T follicular helper cell (primary cell): Measurements from ENCODE around the gene SNRNP48.

ENCODE experiments used
- DNase-seq: peaks from one replicate; pipeline ENCODE4 v3.0.0-alpha.2; 2020; ENCODE audit warnings: low read depth
- total RNA-seq, 2 experiments: gene quantifications; one replicate each; lab custom pipeline; 2026; lab: John Stamatoyannopoulos, UW

The SNRNP48 gene, protein sequence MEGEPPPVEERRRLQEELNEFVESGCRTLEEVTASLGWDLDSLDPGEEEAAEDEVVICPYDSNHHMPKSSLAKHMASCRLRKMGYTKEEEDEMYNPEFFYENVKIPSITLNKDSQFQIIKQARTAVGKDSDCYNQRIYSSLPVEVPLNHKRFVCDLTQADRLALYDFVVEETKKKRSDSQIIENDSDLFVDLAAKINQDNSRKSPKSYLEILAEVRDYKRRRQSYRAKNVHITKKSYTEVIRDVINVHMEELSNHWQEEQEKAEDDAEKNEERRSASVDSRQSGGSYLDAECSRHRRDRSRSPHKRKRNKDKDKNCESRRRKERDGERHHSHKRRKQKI
- total RNA-seq = 37.7 to 43.9 reads per million in 2 experiments

DNA sequence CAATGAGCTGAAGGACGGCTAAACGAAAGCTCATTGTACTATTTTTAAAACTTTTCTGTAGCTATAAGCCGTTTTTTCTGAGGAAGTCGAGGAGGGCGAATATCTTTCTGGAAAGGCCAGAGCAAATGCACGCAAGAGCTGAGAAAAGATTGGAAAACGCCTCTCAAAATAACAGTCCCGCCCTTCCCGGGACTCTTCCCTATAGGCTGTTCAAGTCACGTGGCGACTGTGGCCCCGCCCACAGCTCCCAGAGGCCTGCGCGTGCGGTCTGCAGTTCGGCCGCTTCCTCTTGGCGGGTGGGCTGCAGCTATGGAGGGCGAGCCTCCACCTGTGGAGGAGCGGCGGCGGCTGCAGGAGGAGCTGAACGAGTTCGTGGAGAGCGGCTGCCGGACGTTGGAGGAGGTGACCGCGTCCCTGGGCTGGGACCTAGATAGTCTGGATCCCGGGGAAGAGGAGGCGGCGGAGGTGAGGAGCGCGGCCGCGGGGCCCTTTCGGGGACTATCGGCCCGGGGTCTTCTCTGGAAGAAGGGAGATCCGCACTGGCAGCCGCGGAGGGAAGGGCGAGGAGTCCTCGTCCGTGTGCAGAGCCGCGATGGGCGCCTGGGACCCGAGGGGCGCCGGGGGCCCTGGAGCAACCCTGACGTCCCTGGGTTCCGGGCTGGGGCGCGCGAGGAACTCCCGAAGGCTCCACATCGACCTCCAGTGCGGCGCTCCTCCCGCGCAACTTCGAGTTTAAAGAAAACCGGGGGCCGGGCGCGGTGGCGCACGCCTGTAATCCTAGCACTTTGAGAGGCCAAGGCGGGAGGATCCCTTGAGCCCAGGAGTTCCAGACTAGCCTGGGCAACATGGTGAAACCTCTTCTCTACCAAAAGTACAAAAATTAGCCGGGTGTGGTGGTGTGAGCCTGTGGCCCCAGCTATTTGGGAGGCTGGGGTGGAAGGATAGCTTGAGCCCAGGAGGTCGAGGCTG lies at the start of gene SNRNP48:
TSS of gene SNRNP48 (plus strand) at position 250 of the 969 bp plus-strand sequence. CDS start at position 310, 60 bp downstream.
- DNase-seq = peak; percentile 86

DNA sequence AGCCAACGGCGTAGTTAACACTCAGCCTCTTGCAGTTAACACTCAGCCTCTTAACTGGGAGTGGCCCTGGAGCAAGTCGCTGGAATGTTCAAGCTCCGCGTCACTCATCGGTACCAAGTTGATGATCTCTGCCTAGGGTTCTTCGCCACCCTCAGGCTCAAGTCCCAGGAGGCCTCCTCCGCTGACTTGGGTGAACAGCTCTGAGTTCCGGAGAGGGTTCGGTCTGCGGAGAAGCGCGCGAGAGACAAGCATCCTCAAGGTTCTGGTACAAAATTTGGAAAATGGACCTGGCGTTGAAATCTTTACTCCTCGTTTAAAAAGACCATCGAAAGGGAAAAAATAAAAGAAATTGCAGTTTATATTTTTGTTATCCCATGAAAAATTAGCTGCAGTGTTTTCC lies 49.4 kb upstream of the SNRNP48 start:
- no peak for DNase-seq

DNA sequence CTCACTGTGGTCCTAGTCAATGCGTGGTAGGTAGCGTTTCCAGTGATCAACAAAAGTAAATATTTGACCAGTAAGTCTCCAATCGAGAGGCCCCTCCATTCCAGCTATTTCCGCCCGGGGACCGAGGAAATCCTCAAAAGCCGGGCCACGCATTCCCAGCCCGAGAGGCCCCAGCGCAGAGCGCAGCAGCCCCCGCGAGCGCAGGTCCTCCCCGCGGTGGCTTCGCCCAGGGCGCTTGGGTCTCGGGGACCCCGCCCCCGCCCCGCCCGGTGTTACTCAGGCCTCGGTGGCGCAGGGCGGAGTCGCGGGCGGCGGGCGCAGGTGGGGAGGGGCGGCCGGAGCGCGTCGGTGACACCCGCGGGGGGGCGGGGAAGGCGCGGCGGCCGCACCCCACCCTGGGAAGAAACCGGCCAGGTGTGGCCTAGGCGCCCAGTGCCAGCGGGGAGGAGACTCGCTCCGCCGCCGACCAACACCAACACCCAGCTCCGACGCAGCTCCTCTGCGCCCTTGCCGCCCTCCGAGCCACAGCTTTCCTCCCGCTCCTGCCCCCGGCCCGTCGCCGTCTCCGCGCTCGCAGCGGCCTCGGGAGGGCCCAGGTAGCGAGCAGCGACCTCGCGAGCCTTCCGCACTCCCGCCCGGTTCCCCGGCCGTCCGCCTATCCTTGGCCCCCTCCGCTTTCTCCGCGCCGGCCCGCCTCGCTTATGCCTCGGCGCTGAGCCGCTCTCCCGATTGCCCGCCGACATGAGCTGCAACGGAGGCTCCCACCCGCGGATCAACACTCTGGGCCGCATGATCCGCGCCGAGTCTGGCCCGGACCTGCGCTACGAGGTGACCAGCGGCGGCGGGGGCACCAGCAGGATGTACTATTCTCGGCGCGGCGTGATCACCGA lies 48.6 kb upstream of the SNRNP48 start, which contains the start of gene DSP:
TSS of gene DSP (plus strand) at position 497 of the 890 bp plus-strand sequence. CDS start at position 742, 245 bp downstream.
- DNase-seq = no peak

DNA sequence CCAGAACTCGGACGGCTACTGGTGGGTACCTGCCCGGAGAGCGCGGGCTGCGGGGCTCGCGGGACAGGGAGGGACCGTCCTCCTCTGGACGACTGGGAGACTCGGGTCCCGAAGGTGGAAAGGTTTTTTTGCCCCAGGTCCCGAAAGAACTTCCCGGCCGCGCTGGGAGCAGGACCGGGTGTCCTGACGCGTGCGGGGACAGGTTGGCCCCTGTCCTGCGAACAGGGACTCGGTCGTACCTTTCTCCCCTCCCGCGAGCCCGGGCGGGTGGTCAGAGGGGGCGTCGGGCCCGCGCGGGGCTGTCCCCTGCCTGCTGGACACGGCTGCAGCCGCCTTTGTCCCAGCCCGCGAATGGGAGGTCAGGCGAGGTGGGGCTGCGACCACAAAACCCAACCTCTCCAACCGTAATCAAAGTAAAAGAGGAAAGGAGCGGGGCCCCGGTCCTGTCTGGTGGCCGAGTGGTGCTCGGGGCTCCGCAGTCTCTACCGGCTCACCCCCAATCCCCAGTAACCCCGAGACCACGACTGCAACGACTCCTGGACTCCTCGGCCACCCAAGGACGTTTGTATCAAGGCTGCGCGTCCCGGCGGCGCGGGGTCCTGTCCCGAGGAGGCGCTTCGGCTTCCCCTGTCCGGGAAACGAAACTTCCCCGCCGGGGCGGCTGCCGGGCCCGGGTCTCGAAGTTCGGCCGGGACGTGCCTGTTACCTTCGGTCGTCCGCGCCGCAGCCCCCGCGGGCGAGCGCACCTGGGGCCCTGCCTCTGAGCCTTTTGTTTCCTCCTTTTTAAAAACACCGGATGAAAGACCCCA lies 47.7 kb upstream of the SNRNP48 start:
- DNase-seq = no peak

DNA sequence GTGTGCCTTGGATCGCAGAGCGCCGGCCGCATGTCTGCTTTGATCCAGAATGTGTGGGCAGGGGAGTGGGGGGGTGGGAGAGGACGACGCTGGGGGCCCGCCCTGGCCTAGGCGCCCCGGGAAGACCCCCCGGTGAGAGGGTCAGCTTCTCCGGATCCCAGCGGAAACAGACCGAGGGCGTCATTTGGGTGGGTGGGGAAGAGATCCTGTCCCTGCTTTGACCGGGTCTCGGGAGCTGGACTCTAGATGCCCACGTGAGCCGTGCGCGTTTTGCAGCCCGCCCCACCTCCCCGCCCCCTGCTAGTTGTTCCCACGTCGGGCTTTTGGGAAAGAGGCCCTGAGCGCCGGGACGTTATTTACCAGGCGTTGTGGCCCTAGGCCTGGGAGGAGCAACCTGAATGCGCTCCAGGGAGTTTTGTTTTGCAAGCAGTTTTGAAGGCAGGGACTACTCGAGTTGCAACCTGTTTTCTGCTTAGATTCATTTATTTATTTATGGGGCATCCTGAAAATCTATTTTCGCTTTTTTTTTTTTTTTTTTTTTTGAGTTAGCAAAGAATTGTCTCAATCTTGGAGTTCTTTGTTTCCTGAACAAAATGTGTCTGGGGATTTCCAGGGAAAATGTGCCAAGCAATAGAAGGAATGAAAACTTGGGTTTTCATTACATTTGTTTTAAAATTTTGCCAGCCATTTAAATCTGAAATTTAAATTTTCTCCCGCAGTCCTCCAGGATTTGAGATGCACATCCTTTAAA lies 46.9 kb upstream of the SNRNP48 start:
- no peak for DNase-seq

DNA sequence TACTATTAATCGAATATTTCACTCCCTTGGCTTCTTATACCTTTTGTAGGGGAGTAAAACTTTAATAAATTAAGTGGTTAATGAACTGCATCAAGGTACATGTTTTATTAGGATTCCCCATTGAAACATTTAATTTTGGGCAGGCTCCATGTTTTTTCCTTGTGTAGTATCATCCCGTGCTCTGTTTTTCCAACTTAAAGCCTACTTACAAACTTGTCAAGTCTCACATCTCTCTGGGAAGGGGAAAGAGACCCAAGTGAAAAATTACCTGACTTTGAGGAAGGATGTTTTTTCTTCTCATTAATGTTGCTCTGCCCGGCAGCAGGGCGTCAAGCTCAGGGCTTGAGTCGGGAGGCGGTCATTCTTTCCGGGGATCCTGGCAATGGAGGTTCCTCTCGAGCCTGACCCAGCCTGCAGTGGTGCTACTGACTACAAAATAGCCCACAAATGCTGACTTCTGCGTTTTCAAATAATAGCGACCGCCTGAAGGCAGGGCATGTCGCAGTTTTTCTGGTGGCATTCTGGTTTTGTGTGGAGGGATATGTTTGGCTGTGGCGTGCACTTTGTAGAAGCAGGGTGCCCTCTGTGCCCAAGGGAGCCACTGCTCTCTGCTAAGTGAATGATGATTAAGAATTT lies 46.1 kb upstream of the SNRNP48 start:
- DNase-seq = no peak

DNA sequence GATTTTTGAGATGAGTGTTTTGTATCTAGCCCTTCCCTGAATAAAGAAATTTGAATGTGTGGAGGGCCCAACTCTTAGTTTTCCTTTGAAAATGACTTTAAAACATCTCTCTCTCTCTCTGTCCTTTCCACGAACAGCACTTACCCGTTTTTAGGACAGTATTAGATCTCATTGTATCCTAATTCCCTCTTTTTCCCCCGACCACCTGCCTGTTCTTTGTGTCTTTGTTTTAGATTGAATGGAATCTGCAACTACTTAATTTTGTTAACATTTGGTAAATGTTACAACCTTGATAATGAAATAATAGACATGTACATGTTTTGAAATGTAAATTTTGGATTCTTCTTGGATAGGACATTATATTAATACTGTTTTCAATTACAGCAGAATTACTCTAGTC lies 45.4 kb upstream of the SNRNP48 start:
- no peak for DNase-seq

DNA sequence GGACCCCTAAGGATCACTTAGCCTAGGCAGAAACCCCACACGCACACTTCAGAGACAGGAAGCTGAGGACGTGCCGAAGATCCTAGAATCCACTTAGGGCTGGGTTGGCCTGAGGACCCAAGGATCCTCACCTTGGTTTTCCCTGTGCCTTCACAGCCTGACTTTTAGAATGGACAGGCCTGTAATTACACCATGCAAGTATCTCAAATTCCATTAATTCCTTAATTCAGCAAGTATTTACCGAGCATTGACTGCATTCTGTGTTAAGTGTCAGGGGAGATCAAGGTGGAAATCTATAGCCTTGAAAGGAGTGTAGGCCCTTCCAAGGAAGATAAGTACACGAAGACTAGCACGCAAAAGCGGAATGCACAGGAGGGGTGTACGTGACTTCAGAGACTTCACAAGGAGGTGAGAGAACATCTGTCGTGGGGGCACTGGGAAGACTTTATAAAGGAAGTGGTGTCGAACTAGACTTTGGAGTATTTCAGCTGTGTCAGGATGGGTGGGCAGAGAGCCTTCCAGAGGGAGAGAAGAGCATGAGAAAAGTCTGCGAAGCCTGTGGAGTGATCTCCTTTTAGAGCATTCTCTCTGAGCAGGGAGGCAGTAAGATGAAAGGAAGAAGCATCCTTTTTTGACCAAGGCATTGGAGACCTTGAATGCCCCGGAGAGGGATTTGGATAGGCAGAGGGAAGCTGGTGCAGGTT lies 44.5 kb upstream of the SNRNP48 start:
- DNase-seq = no peak

DNA sequence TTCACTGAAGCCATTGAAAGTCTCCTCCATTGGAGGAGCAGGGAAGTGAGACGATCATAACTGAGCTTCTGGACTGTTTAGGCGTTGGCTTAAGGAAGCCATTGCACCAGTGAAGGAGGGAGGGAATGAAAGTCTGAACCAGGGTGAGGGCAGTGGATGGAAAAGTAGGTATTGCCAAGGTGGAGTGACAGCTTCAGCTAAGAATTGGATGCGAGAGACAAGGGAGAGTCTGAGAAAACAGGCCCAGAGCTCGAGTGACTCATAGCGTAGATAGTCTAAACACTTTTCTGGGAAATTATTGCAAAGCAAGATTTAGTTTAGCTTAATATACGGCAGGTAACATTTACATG lies 44.0 kb upstream of the SNRNP48 start:
- no peak for DNase-seq

DNA sequence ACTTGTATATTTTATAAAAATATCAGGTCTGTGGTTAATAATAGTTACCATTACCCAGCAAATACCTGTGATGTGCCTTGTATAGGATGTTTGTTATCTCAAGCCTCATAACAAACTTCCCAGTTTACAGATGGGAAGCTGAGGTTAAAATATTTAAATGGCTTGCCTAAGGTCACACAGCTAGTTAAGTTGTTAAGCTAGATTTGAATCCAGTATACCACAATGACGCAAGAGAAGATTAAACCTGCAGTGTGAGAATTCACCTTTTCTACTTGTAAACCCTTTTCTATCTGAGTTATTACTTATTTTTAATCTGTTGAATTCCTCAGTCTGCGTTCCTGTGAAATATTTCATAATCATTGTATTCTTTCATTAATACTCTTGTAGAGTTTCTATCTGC lies 43.6 kb upstream of the SNRNP48 start:
- DNase-seq = no peak

DNA sequence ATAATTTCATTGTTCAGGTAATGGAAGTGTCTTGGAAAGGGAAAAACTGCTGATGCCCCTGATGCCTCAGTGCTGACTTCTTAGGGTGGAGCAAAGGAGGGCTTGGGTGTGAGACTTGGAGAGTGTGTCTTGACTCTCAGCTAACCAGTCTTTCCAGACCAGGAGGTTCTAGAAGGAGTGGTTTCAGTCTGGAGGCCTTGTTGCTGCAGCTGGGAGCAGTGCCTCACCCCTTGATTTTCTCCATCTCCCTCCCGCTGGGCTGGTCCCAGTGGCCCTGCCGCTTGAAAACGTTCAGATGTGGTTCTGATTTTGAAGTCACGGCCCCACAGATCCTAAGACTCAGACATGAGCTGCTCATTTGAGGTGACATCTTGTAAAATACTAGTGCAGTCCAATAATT lies 43.1 kb upstream of the SNRNP48 start:
- DNase-seq = no peak

DNA sequence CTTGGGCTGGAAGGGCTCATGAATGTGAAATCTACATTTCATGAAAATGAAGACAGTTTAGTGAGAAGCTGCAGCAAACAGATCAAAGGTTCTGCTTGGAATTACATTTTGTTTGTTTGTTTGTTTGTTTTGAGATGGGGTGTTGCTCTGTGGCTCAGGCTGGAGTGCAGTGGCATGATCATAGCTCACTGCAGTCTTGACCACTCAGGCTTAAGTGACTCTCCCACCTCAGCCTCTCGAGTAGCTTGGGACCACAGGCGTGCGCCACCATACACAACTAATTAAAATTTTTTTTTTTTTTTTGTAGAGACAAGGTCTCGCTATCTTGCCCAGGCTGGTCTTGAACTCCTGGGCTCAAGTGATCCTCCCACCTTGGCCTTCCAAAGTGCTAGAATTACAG lies 42.7 kb upstream of the SNRNP48 start:
- DNase-seq = no peak

DNA sequence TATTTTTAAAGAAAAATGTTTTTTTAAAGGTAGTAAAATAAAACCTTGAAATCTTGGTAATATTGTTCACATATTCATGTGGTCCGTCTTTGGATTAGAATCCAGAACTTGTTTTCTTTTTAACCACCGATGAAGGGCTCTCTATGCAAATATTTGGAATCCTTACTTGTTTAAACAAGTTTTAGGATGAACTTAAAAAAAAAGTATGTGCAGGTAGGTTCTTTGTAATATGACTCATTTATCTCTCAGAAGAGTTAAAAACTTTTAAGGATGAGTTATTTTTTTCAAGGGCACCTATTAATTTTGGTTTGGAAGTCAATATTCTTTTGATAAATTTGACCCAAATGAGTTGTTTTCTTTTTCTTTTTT lies 39.6 kb upstream of the SNRNP48 start:
- DNase-seq = no peak

DNA sequence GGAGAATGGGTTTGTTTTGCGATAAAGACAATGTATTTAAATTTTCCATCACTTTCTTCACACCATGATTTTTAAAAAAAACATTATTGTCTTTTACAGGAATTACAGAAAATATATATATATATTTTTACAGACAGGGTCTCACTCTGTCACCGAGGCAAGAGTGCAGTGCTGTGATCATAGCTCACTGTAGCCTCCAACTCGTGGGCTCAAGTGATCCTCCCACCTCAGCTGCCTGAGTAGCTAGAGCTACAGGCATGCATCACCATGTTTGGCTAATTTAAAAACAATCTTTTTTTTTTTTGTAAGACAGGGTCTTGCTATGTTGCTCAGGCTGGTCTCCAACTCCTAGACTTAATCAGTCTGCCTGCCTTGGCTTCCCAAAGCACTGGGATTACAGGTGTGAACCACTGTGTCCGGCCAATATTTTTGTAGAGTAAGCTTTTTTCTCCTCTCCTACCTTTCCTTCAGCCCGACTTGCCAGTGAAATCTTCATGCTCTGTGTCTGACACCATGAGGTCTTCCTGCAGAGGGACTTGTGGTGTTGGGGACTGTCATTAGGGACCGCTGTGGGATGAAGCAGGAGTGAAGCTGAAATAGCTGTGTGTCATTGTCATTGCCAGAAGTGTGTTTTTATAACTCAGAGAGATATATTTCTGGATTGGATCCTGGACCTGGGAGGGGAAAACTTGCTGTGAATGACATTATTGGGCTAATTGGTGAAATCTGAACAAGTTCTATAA lies 35.3 kb upstream of the SNRNP48 start:
- DNase-seq = no peak

DNA sequence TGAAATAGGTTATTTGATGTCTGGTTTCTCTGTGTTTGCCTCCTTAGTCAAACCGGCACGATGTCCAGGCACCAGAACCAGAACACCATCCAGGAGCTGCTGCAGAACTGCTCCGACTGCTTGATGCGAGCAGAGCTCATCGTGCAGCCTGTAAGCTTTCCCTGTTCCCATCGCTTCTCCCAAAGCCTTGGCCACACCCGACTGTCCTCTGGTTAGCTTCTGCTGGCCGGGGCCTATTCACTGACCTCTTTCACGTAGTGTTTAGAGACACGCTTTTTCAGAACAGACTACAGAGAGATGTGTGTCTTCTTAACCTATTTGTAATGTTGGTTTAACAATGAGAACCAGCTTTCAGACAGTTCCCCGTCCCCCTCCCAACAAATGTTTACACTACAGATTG lies 34.3 kb upstream of the SNRNP48 start:
- no peak for DNase-seq

DNA sequence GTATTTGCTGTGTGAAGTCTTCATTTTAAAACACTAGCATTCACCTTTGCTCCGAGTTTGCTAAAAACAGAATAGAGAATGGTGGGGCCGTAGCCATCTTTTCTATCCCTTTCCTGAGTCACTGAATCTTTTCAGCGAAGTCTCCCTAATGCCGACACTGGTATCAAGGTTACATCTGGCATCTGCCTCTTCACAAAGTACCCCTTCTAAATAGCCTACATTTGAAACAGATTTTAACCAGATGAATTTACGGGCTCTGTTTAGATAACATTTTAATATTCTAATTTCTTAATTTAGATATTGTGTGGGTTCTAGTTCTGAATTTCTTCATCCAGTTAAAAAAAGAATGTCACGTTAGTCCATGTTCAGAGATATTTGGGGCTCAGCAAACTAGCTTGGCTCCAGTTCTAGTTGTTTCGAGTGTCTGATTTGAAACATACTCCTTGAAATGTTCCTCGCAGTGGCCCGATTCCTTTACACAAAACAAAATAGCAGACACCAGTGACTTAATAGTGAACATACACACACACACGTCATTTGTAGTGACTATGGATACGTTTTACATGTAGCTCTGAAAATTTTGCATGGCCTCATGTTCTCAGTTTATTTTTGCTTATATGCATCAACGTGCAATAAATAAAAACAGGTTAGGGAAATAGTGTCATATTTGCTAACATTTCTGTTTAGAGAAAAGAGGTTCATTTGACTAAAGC lies 33.4 kb upstream of the SNRNP48 start:
- DNase-seq = no peak

DNA sequence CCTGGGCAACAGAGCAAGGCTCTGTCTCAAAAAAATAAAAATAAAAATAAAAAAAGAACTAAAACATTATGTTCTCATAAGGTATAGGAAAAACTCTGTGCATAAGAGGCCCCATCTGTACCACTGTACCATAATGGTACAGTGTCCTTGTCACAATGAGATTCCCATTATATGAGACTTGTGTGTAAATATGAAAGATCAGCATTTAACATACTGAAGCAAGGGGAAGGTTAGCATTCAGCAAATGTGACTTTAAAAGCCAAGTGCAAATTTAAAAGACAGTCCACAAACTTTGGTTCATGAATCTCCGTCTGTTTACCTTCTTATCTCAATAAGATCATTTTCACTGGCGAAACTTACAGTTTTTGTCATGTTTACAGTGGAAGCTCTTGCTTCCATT lies 32.3 kb upstream of the SNRNP48 start:
- no peak for DNase-seq

DNA sequence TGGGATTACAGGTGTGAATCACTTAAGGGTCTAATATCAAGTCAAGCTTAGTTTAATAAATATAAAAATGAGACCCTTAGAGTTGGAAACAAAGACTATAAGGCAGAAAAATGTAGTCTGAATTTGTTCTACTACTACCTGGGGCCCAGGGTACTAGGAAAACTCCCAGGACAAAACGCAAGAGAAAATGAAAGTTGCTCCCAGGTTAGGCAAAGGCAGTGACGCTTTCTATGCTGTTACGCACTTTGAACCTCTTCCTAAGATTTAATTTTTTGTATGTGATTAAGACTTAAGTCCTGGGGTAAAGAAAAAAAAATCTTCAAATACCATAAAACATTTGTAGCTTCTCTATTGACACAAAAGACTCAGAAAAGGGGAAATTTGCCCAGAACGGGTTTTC lies 31.2 kb upstream of the SNRNP48 start:
- no peak for DNase-seq
